NOMO-1 treated with dmso at 0.1 percent for 144 hours (cell line): Measurements from ENCODE around the gene FAM131B.

Experiments used
- DNase-seq: peaks from one replicate; lab custom pipeline; 2025; ENCODE audit not compliant: unreplicated experiment; lab: John Stamatoyannopoulos, UW

FAM131B gene

GRCh38 chr7:143383642-143383957 is 21.1 kb upstream of the FAM131B start:
- no peak for DNase-seq

GRCh38 chr7:143382791-143383641 is 20.5 kb upstream of the FAM131B start:
- DNase-seq, result no peak

- DNase-seq, result no peak
Measured at GRCh38 chr7:143382126-143382790, 19.7 kb upstream of the FAM131B start.

DNA sequence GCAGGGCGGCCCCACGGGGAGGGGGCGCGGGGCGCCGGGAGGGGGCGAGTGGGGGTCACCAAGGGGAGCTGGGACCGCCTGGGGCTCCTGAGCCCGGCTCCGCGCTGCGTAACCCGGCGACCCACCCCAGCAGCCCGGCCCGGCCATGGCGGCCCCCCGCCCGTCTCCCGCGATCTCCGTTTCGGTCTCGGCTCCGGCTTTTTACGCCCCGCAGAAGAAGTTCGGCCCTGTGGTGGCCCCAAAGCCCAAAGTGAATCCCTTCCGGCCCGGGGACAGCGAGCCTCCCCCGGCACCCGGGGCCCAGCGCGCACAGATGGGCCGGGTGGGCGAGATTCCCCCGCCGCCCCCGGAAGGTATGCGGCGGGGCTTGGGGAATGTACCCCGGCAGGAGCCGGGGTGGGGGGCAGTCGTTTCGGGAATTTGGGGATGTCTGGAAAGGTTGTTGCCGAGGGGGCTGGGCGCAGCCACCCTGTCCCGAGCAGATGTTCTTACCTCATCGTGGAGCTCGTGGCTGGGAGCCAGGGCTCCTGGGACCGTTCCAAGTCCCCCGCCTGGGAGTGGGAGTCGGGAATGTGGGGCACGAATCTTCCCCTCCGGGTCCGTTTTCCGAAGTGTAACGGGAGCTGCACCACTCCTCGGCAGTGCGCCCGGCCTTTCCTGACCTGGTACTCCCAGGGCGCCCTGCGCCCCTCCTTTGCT is 19.1 kb upstream of the FAM131B start:
- DNase-seq, result no peak

DNA sequence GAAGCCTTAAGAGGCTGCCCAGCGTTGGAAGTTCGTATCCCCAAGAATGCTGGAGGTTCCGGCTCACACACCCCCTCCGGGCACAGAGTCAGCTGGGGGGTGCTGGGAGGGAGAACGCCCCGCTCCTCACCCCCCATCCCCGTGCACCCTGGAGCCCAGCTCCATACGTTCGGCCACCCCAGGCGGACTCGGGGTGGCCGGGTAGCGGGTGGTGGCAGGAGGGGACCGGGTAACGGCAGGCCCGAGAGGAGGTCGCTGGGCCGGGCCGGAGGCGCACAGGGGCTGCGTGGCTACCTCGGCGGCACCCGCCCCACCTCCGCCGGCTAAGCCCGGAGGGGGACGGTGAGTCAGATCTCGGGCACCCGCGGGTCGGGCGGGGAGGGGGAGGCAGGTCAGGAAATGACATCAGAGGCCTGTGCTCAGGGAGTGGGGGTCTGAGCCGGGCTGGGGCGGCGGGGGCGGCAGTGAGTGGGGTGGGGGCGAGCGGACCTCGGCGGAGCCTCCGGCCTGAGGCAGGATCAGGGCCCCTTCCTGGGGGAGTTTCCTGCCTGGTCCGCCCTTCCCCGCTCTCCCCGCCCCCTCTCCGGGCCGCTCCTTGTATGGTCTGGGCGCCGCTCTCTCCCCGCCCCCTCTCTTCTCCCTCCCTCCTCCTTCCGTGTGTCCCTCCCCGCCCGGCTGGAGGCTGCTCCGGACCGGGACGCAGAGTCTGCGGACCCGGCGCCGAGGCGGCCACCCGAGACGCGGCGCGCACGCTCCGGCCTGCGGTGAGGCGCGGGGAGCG is 18.3 kb upstream of the FAM131B start, which contains the start of gene ZYX:
TSS of gene ZYX (plus strand) at position 700 of the 781 bp plus-strand sequence. CDS start 227 bp downstream, outside the sequence.
- DNase-seq, result peak; percentile 83

GRCh38 chr7:143380260-143380645 is 17.7 kb upstream of the FAM131B start:
- peak; percentile 51 for DNase-seq

- DNase-seq, result no peak
Measured at GRCh38 chr7:143379611-143380259, 17.2 kb upstream of the FAM131B start.

DNA sequence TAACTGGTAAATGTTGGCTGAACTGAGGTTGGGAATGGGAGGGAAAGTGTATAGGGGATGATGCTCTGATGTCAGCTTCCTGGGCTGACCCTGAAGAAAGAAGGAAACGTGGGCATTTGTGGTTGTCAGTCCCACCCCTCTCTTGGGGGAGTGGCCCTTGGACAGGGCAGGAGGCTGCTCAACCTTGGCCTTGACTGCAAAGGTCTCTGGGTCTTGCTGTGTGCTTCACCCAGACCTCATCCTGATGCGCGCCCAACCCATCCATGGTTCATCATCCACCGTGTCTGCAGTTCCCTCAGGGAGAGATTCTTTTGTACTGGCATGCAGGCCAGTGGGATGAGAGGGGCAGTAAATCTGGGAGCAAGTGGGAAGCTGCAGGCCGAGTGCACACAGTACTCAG is 13.9 kb upstream of the FAM131B start:
- no peak for DNase-seq

DNA sequence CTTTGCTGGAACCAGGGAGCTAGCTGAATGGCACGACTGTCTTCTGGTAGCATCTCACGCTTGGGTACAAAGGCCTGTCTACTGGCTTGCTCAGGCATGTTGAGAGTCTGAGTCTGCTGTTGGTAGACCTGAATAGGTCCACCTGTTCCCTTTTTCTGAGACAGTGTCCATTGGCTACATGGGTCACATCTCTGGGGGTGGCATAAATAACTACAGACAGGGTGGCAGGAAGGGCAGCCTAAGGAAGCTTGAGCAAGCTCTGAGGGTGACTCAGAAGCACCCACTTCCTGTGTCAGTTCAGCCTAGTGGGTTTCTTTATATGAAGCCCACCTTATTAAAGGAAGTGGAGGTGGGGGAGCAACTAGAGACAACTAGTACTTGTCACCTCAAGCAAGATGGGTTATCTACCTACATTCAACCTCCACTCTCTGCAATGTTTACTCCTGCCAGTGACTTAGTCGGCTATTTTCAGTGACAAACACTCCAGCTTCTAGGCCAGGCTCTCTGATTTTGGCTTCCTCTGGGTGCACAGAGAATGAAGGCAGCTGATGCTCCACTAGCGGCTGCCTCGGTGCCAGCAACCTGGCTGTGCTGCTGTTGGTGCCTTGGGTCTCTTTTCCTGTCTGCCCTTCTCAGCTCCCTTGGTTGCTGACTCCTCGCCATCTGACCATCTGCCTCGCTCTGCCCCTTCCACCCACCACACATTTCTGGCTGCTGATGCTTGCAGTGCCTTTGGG is 13.0 kb upstream of the FAM131B start:
- peak; percentile 47 for DNase-seq

- no peak for DNase-seq
Measured at GRCh38 chr7:143374561-143374960, 12.0 kb upstream of the FAM131B start.

GRCh38 chr7:143373255-143373794 is 10.8 kb upstream of the FAM131B start:
- DNase-seq, result no peak

- no peak for DNase-seq
Measured at GRCh38 chr7:143372070-143372469, 9.6 kb upstream of the FAM131B start.

- DNase-seq, result no peak
Measured at GRCh38 chr7:143369678-143370651, 7.5 kb upstream of the FAM131B start.

DNA sequence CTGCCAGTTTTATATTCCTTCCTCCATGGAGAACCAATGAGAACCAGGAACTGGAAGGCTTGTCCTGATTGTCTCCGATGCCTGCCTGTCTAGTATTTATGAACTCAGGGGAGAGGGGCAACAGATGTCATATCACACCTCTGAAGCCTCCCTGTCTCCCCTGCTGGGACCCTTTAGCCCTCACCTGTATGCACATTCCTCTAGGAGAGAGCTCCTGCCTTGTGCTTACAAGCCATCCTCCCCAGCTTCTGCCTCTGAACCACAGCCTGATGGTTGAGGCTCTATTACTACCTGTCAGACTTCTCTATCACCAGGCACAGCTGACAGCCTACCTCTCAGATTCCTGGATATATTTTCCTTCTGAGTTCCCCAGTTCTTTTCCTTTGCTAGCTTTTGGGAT is 5.9 kb upstream of the FAM131B start:
- no peak for DNase-seq

- no peak for DNase-seq
Measured at GRCh38 chr7:143367972-143368371, 5.5 kb upstream of the FAM131B start.

GRCh38 chr7:143363016-143363937 is 764 bp upstream of the FAM131B start:
- DNase-seq, result no peak

DNA sequence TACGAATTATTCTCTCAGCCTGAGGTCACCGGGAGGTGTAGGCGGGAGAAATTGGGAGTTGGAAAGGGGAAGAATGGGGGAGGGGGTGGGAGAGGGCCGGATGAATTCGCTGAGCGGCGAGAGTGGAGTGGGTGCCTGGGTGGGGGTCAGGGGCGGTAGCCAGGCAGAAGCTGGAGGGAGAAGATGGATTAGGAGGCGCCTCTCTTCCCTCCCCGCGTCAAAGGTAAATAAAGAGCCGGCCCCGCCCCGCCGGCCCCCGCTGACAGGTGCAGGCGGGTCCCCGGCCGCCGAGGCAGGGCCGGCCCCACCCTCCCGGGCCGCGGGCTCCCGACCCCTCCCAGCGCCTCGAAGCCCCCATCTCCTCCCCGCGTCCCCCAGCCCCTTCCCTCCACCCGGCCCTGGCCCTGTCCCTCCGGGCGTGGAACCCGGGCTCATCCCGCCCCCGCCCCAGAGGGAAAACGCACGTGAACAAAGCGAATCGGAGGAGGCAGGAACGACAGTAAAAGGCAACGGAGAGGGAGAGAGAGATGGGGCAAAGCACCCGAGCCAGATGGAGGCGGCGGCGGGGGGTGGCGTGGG is 872 bp downstream of the FAM131B start:
- no peak for DNase-seq
